Activated B cell treated with CpG ODN at 0.5 μM for 24 hours (primary cell): Measurements from ENCODE around the gene PADI2. TPM values are rescaled to one million over a fixed set of nuclear protein-coding genes. Genes with fewer than 3 reads are reported as not detected.

Source experiments
- ATAC-seq: fragments of 200-7000 bp; cut with Tn5 transposase; one replicate; pipeline ENCODE4 v1.10.0; 2021; ENCODE audit warnings: low read depth, mild to moderate bottlenecking, moderate library complexity
- CTCF ChIA-PET: fragments of 350-600 bp; sonication (Branson Sonifier 250); formaldehyde crosslinking; loops from one replicate; lab custom pipeline; 2021; ENCODE audit warnings: antibody characterized with exemption; lab: Charles Lee
- POLR2A ChIA-PET: fragments of 350-600 bp; sonication (Branson Sonifier 250); formaldehyde crosslinking; loops from one replicate; lab custom pipeline; 2021; ENCODE audit warnings: antibody characterized with exemption; lab: Charles Lee
- DNase-seq: peaks from one replicate; pipeline ENCODE4 v3.0.0; 2022
- H3K27ac Mint-ChIP-seq: one replicate; pipeline ENCODE4 v1.8.0; 2020; ENCODE audit warnings: mixed read lengths
- H3K27me3 Mint-ChIP-seq: one replicate; pipeline ENCODE4 v1.8.0; 2021; ENCODE audit warnings: mixed read lengths
- H3K36me3 Mint-ChIP-seq: one replicate; pipeline ENCODE4 v1.8.0; 2021; ENCODE audit warnings: low read depth, mixed read lengths
- H3K4me1 Mint-ChIP-seq: one replicate; pipeline ENCODE4 v1.8.0; 2021; ENCODE audit warnings: mixed read lengths
- H3K4me3 Mint-ChIP-seq: one replicate; pipeline ENCODE4 v1.8.0; 2020; ENCODE audit warnings: mild to moderate bottlenecking, mixed read lengths
- H3K9me3 Mint-ChIP-seq: one replicate; pipeline ENCODE4 v1.8.0; 2020; ENCODE audit warnings: mixed read lengths
- intact Hi-C: fragments of 100-400 bp; cut with micrococcal nuclease; formaldehyde crosslinking; loops from one replicate; pipeline ENCODE4 v1.15.1; 2024
- total RNA-seq: library from RNA; stranded (reverse); gene quantifications from 2 replicates; pipeline ENCODE4 v1.2.3, GENCODE V29; 2022
- TF ChIP-seq, protein P1 (sequence below): fragments of 200-600 bp; IDR thresholded peaks from one replicate; pipeline ENCODE4 v1.8.0; 2022; ENCODE audit warnings: antibody characterized with exemption, mild to moderate bottlenecking

Gene PADI2
- total RNA-seq, 1 donor from 2014 or later, result 7.2 TPM

DNA sequence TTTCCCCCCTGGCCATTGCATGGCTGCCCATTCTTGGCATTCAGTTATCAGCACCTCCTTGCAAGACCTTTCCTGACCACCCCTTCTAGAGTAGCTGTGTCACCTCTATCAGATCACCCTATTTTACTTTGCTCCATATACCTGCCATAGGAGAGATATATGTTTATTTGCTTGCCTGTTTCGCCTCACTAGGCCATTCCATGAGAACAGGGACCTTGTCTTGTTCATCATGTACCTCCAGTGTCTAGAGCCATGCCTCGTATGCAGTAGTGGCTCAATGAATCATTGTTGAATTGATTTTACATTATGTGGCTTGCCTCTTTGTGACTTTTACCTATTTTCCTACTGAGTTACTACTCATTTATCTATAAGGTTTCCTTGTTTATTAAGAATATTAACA, 26.4 kb upstream of the PADI2 start:
- ChIA-PET POLR2A (interaction anchor here (0.7 kb wide), 1 partner anchor 19 kb away, joined by 10 read pairs; no protein-coding TSS in a partner anchor), CTCF (no interaction called here)
- no peak for DNase-seq
- Mint-ChIP-seq H3K4me3 (no peak overlapping the region), H3K27ac (no peak overlapping the region), H3K27me3 (peaks cover 7% of the 10 kb centered on the region), H3K36me3 (no peaks in the 10 kb centered on the region), H3K4me1 (peaks cover 21% of the 10 kb centered on the region), H3K9me3 (no peaks in the 10 kb centered on the region)
- TF ChIP-seq, protein P1, sequence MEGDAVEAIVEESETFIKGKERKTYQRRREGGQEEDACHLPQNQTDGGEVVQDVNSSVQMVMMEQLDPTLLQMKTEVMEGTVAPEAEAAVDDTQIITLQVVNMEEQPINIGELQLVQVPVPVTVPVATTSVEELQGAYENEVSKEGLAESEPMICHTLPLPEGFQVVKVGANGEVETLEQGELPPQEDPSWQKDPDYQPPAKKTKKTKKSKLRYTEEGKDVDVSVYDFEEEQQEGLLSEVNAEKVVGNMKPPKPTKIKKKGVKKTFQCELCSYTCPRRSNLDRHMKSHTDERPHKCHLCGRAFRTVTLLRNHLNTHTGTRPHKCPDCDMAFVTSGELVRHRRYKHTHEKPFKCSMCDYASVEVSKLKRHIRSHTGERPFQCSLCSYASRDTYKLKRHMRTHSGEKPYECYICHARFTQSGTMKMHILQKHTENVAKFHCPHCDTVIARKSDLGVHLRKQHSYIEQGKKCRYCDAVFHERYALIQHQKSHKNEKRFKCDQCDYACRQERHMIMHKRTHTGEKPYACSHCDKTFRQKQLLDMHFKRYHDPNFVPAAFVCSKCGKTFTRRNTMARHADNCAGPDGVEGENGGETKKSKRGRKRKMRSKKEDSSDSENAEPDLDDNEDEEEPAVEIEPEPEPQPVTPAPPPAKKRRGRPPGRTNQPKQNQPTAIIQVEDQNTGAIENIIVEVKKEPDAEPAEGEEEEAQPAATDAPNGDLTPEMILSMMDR, result no peak
- intact Hi-C loops, result no loop called here
- ATAC-seq, result no peak

DNA sequence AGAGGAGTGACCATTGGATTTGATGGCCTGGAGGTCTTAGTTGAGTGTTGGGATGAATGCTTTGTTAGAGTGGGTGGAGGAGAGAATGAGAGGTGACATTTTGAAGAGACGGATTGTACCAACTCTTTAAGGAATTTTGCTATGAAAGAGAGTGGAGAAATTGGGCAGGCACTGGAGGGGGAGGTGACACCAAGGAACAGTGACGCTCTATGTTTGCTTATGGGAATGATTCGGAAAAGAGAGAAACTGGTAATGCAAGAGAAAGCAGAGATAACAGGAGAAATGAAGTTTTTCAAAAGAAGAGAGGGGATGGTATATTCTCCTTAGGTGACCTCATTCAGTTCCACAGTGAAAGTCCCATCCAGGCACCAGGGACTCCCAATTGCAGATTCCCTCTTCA, 24.5 kb upstream of the PADI2 start:
- H3K4me1 Mint-ChIP-seq, result peaks cover 31% of the 10 kb centered on the region
- DNase-seq (no peak), ATAC-seq (no peak)
- no peaks in the 10 kb centered on the region for H3K27me3 Mint-ChIP-seq
- no peak overlapping the region for H3K27ac Mint-ChIP-seq
- ChIA-PET CTCF (no interaction called here), POLR2A (no interaction called here)
- no peaks in the 10 kb centered on the region for H3K36me3 Mint-ChIP-seq
- TF ChIP-seq, protein P1, result no peak
- no peak overlapping the region for H3K4me3 Mint-ChIP-seq
- H3K9me3 Mint-ChIP-seq, result no peaks in the 10 kb centered on the region
- intact Hi-C loops, result no loop called here

DNA sequence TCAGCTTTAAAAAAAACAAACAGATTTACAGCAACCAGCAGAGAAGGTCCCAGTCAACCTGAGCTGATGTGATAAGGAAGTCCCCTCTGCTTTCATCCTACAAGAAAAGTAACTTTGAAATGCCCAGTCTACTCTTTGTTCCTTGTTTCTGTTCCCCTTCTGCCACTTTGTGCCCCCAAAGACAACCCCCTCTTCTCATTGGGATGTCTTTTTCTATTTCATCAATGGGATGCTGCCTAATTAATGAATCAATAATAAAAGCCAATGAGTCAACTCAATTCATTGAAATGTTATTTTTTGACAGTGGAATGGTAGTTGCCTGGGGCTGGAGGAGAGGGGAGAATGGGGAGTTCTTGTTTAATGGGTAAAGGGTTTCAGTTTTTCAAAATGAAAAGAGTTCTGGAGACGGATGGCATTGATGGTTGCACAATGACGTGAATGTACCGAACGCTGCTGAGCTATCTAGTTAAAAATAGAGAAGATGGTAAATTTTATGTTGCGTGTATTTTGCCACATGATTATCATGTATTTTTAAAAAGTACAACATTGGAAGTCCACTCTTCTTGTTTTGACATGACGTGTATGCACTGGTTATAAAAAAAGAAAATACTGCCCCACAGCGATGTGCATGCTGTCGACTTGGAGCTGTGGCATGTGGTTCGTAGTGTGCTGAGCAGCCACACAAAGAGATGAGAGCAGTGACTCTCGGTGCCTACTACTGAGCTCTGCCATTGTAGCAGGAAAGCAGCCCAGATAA, 22.4 kb upstream of the PADI2 start:
- TF ChIP-seq, protein P1, result no peak
- Mint-ChIP-seq H3K4me3 (peak overlapping the region; percentile 72), H3K4me1 (peaks cover 33% of the 10 kb centered on the region), H3K27me3 (no peaks in the 10 kb centered on the region), H3K9me3 (no peaks in the 10 kb centered on the region), H3K36me3 (no peaks in the 10 kb centered on the region), H3K27ac (peak overlapping the region; percentile 94)
- peak; percentile 78 for ATAC-seq
- intact Hi-C loops, result loop anchor here (1.0 kb wide), 3 partner anchors 13 to 96 kb away; no protein-coding TSS in a partner anchor
- ChIA-PET POLR2A (interaction anchor here (0.6 to 4.1 kb wide), 8 partner anchors 14 to 1064 kb away, joined by 3 to 98 read pairs (median 4); partner anchors contain the start of gene RCC2), CTCF (interaction anchor here (1.0 to 2.2 kb wide), 5 partner anchors 14 to 96 kb away, joined by 3 to 19 read pairs (median 14); no protein-coding TSS in a partner anchor)
- DNase-seq, result no peak

DNA sequence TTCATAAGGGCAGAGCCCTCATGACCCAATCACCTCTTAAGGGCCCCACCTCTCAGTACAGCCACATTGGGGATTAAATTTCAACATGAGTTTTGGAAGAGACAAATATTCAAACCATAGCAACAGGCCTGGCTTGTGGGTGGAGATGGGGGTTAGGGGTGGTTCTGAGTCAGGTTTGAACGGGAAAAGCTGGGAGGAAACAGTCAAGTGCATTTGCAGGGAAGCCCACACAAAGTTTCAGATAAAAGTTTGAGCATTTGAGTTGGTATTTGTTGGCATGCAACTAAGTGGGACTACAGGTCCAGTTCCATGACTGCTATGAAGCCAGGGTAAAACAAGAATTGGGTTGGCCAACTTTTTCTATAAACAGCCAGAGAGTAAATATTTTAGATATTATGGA, 21.0 kb upstream of the PADI2 start:
- no peak for DNase-seq
- POLR2A ChIA-PET, result interaction anchor here (4.1 kb wide), 1 partner anchor 12 kb away, joined by 98 read pairs; no protein-coding TSS in a partner anchor

More for the DNA sequence above, 21.0 kb upstream of the PADI2 start:
- TF ChIP-seq, protein P1, result no peak
- no peaks in the 10 kb centered on the region for H3K9me3 Mint-ChIP-seq
- peaks cover 3% of the 10 kb centered on the region for H3K27me3 Mint-ChIP-seq
- H3K4me1 Mint-ChIP-seq, result peaks cover 33% of the 10 kb centered on the region
- H3K27ac Mint-ChIP-seq, result peak overlapping the region; percentile 56
- intact Hi-C loops, result no loop called here
- no peaks in the 10 kb centered on the region for H3K36me3 Mint-ChIP-seq
- CTCF ChIA-PET, result interaction anchor here (2.1 to 2.2 kb wide), 2 partner anchors 15 to 97 kb away, joined by 18 to 19 read pairs; no protein-coding TSS in a partner anchor
- no peak overlapping the region for H3K4me3 Mint-ChIP-seq
- ATAC-seq, result no peak
